ENCODE data around the gene VAV3. TPM values are rescaled to one million over a fixed set of nuclear protein-coding genes. Genes with fewer than 3 reads are reported as not detected.

The VAV3 gene
- total and polyA plus RNA-seq, 11 donors = 0.57 to 8.3 (median 1.9) TPM

GRCh38 chr1:107807405-107807804, 157.6 kb downstream of the VAV3 start:
- Histone ChIP-seq H3K4me3 (no peak overlapping the region), H3K36me3 (no peaks in the 10 kb centered on the region), H3K9me3 (no peaks in the 10 kb centered on the region), H3K4me1 (peaks cover 0 to 29% (median 0%) of the 10 kb centered on the region in 12 donors), H3K27me3 (no peaks in the 10 kb centered on the region), H3K27ac (no peak overlapping the region)
- intact Hi-C loops (cut with DNase I) = loop anchor here in 1 of 10 donors (10.0 kb wide), 1 partner anchor 67 kb away; no protein-coding TSS in a partner anchor
- DNase-seq (no peak), ATAC-seq (no peak)
- TF ChIP-seq POLR2A (IDR thresholded peaks at IDR 0.05) = no peak
- TF ChIP-seq CTCF (IDR thresholded peaks at IDR 0.05) = no peak
- WGBS, 4 donors = 69 to 80% (median 75%) methylated on average over 1 of the region's 1 CpG

GRCh38 chr1:107806902-107807301, 158.1 kb downstream of the VAV3 start:
- Histone ChIP-seq H3K27me3 (no peaks in the 10 kb centered on the region), H3K36me3 (no peaks in the 10 kb centered on the region), H3K27ac (no peak overlapping the region), H3K9me3 (no peaks in the 10 kb centered on the region), H3K4me1 (peaks cover 0 to 26% (median 0%) of the 10 kb centered on the region in 12 donors), H3K4me3 (no peak overlapping the region)
- no peak for TF ChIP-seq POLR2A (IDR thresholded peaks at IDR 0.05)
- TF ChIP-seq CTCF (IDR thresholded peaks at IDR 0.05) = no peak
- DNase-seq = no peak
- ATAC-seq = no peak
- intact Hi-C loops (cut with DNase I) = loop anchor here in 1 of 10 donors (10.0 kb wide), 1 partner anchor 68 kb away; no protein-coding TSS in a partner anchor
- WGBS, 4 donors = 90 to 92% (median 91%) methylated on average over 4 of the region's 4 CpGs

- intact Hi-C loops (cut with DNase I) = loop anchor here in 1 of 10 donors (10.0 kb wide), 1 partner anchor 70 kb away; no protein-coding TSS in a partner anchor
- ATAC-seq (no peak), DNase-seq (no peak)
- no peak overlapping the region for H3K27ac ChIP-seq
- peaks cover 0 to 23% (median 0%) of the 10 kb centered on the region in 12 donors for H3K4me1 ChIP-seq
- TF ChIP-seq CTCF (IDR thresholded peaks at IDR 0.05) = no peak
- no peak for TF ChIP-seq POLR2A (IDR thresholded peaks at IDR 0.05)
- 53 to 77% (median 64%) methylated on average over 1 of the region's 1 CpG for WGBS, 4 donors
- peaks cover 0 to 12% (median 2%) of the 10 kb centered on the region in 12 donors for H3K9me3 ChIP-seq
- no peaks in the 10 kb centered on the region for H3K36me3 ChIP-seq
- H3K4me3 ChIP-seq = no peak overlapping the region
- no peaks in the 10 kb centered on the region for H3K27me3 ChIP-seq
These were observed 160.2 kb downstream of the VAV3 start for GRCh38 chr1:107804741-107805140.

- intact Hi-C loops (cut with DNase I) = loop anchor here in 1 of 10 donors (10.0 kb wide), 1 partner anchor 71 kb away; no protein-coding TSS in a partner anchor
- H3K4me3 ChIP-seq = no peak overlapping the region
- peaks cover 0 to 23% (median 0%) of the 10 kb centered on the region in 12 donors for H3K4me1 ChIP-seq
- DNase-seq (no peak), ATAC-seq (no peak)
- 61 to 78% (median 73%) methylated on average over 1 of the region's 1 CpG for WGBS, 4 donors
- H3K9me3 ChIP-seq = peaks cover 0 to 12% (median 2%) of the 10 kb centered on the region in 12 donors
- TF ChIP-seq CTCF (IDR thresholded peaks at IDR 0.05) = no peak
- TF ChIP-seq POLR2A (IDR thresholded peaks at IDR 0.05) = no peak
- no peaks in the 10 kb centered on the region for H3K36me3 ChIP-seq
- H3K27me3 ChIP-seq = no peaks in the 10 kb centered on the region
- H3K27ac ChIP-seq = no peak overlapping the region
These were observed 160.8 kb downstream of the VAV3 start for GRCh38 chr1:107804134-107804533.

All from heart left ventricle (tissue), 16 donors.